ENCODE data around the gene WFDC1. TPM values are rescaled to one million over a fixed set of nuclear protein-coding genes. Genes with fewer than 3 reads are reported as not detected.

Gene WFDC1
- total RNA-seq, 2 donors from 2014 or later = 60.9 to 80.8 TPM

DNA sequence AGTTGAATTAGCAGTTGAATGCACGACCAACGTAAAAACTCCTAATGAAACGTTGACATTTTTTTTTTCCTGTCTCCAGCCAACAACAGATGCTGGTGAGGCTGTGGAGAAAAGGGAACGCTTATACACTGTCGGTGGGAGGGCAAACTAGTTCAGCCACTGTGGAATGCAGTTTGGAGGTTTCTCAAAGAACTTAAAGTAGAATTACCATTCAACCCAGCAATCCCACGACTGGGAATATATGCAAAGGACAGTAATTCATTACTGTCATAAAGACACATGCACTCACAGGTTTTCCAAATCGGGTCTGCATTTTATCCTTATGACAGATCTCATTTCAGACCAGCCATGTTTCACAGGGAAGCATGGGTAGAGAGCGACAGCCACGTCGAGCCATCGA is 3.5 kb upstream of the WFDC1 start:
- no peak for DNase-seq (ENCODE audit: low spot score)
- Histone ChIP-seq H3K4me1 (replicated peaks) (no peaks in the 10 kb centered on the region), H3K36me3 (no peaks in the 10 kb centered on the region), H3K4me3 (no peak overlapping the region), H3K9me3 (no peaks in the 10 kb centered on the region), H3K27me3 (replicated peaks; ENCODE audit: insufficient read depth) (no peaks in the 10 kb centered on the region), H3K27ac (no peak overlapping the region)
- intact Hi-C loops (cut with DNase I) = loop anchor here (5.0 kb wide), 1 partner anchor 211 kb away; the partner anchor contains the start of gene MEAK7
- 47% methylated on average over 11 of the region's 11 CpGs for WGBS
- TF ChIP-seq, protein P1, sequence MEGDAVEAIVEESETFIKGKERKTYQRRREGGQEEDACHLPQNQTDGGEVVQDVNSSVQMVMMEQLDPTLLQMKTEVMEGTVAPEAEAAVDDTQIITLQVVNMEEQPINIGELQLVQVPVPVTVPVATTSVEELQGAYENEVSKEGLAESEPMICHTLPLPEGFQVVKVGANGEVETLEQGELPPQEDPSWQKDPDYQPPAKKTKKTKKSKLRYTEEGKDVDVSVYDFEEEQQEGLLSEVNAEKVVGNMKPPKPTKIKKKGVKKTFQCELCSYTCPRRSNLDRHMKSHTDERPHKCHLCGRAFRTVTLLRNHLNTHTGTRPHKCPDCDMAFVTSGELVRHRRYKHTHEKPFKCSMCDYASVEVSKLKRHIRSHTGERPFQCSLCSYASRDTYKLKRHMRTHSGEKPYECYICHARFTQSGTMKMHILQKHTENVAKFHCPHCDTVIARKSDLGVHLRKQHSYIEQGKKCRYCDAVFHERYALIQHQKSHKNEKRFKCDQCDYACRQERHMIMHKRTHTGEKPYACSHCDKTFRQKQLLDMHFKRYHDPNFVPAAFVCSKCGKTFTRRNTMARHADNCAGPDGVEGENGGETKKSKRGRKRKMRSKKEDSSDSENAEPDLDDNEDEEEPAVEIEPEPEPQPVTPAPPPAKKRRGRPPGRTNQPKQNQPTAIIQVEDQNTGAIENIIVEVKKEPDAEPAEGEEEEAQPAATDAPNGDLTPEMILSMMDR (IDR thresholded peaks at IDR 0.05) = no peak
- no peak for TF ChIP-seq POLR2A (IDR thresholded peaks at IDR 0.05)
- no peak for TF ChIP-seq POLR2AphosphoS5 (IDR thresholded peaks at IDR 0.05)

- Histone ChIP-seq H3K36me3 (no peaks in the 10 kb centered on the region), H3K4me1 (replicated peaks) (no peaks in the 10 kb centered on the region), H3K9me3 (no peaks in the 10 kb centered on the region), H3K27me3 (replicated peaks; ENCODE audit: insufficient read depth) (no peaks in the 10 kb centered on the region), H3K27ac (peak overlapping the region in 1 of 2 donors; percentile 13), H3K4me3 (no peak overlapping the region)
- TF ChIP-seq POLR2A (IDR thresholded peaks at IDR 0.05) = no peak
- TF ChIP-seq, protein P1 (IDR thresholded peaks at IDR 0.05) = no peak
- no peak for TF ChIP-seq POLR2AphosphoS5 (IDR thresholded peaks at IDR 0.05)
- no peak for DNase-seq (ENCODE audit: low spot score)
- 30% methylated on average over 10 of the region's 10 CpGs for WGBS
- intact Hi-C loops (cut with DNase I) = loop anchor here (5.0 kb wide), 1 partner anchor 210 kb away; the partner anchor contains the start of gene MEAK7
Measured at GRCh38 chr16:84292011-84292410, 2.7 kb upstream of the WFDC1 start.

DNA sequence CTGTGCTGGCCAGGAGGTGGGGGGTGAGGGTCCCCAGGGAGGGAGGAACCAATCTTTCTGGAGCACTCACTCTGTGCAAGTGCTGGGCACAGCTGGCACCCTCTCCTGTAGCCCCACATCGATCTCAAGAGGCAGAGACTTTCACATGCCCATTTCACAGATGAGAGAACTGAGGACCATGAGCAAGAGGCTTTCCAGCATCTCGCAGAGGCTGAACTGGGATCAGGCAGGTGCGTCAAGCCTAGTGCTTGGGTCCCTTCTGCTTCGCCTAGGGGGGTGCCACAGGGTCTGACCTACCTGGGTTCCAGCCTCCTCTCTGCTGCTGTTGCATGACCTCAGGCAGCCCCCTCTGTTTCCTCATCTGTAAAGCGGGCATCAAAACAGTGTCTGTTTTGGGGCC is 1.3 kb upstream of the WFDC1 start:
- peak overlapping the region in 1 of 2 donors; percentile 10 for H3K27ac ChIP-seq
- no peak overlapping the region for H3K4me3 ChIP-seq
- WGBS = 94% methylated on average over 5 of the region's 5 CpGs
- H3K9me3 ChIP-seq = no peaks in the 10 kb centered on the region
- no peaks in the 10 kb centered on the region for H3K27me3 ChIP-seq (replicated peaks; ENCODE audit: insufficient read depth)
- intact Hi-C loops (cut with DNase I) = loop anchor here (5.0 kb wide), 1 partner anchor 209 kb away; the partner anchor contains the start of gene MEAK7
- H3K36me3 ChIP-seq = no peaks in the 10 kb centered on the region
- H3K4me1 ChIP-seq (replicated peaks) = no peaks in the 10 kb centered on the region
- DNase-seq (ENCODE audit: low spot score) = no peak
- TF ChIP-seq, protein P1 (IDR thresholded peaks at IDR 0.05) = no peak
- no peak for TF ChIP-seq POLR2AphosphoS5 (IDR thresholded peaks at IDR 0.05)
- TF ChIP-seq POLR2A (IDR thresholded peaks at IDR 0.05) = no peak

DNA sequence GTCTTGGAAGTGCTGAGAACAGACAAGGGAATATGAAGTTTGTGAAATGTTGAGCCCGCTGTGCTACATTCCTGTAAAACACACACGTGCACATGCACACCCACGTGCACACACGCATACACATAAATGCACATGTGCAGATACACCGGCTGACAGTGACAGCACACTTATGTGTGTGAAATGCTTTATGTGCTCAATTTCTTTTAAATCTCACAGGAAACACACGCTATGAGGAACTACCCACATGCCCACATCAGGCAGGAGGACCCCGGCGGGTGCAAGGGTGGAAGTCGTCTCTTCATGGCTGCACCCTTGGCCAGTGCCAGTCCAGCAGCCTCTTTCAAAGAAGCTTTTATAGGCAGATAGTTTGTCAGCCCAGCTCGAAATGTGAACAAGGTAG is 561 bp upstream of the WFDC1 start:
- intact Hi-C loops (cut with DNase I) = loop anchor here (5.0 kb wide), 1 partner anchor 208 kb away; the partner anchor contains the start of gene MEAK7
- DNase-seq (ENCODE audit: low spot score) = no peak

More for the DNA sequence above, 561 bp upstream of the WFDC1 start:
- H3K27me3 ChIP-seq (replicated peaks; ENCODE audit: insufficient read depth) = no peaks in the 10 kb centered on the region
- H3K4me1 ChIP-seq (replicated peaks) = no peaks in the 10 kb centered on the region
- H3K27ac ChIP-seq = peak overlapping the region; percentile 57 to 72
- H3K36me3 ChIP-seq = no peaks in the 10 kb centered on the region
- no peaks in the 10 kb centered on the region for H3K9me3 ChIP-seq
- TF ChIP-seq POLR2AphosphoS5 (IDR thresholded peaks at IDR 0.05) (no peak), POLR2A (IDR thresholded peaks at IDR 0.05) (no peak)
- TF ChIP-seq, protein P1 (IDR thresholded peaks at IDR 0.05) = no peak
- H3K4me3 ChIP-seq = no peak overlapping the region
- WGBS = 48% methylated on average over 10 of the region's 10 CpGs
